Activated CD4-positive, alpha-beta T cell treated with anti-CD3 and anti-CD28 coated beads for 36 hours (primary cell): ENCODE measurements around the gene DSCAM. TPM values are rescaled to one million over a fixed set of nuclear protein-coding genes. Genes with fewer than 3 reads are reported as not detected.
"Not testable (repeated sequence)": the region's sequence is repeated elsewhere in the genome, so short reads cannot be mapped to it uniquely, and the experiment has no call there.

Experiments
- ATAC-seq: fragments of 200-7000 bp; cut with Tn5 transposase; one replicate; pipeline ENCODE4 v1.10.0; 2021; ENCODE audit warnings: mild to moderate bottlenecking, moderate library complexity
- CTCF ChIA-PET: fragments of 350-600 bp; sonication (Branson Sonifier 250); formaldehyde crosslinking; loops from one replicate; lab custom pipeline; 2021; ENCODE audit warnings: antibody characterized with exemption; lab: Charles Lee
- POLR2A ChIA-PET: fragments of 350-600 bp; sonication (Branson Sonifier 250); formaldehyde crosslinking; loops from one replicate; lab custom pipeline; 2021; ENCODE audit warnings: antibody characterized with exemption, inconsistent platforms; lab: Charles Lee
- DNase-seq: peaks from one replicate; pipeline ENCODE4 v3.0.0-alpha.2; 2020
- H3K27ac Mint-ChIP-seq: one replicate; pipeline ENCODE4 v1.8.0; 2021; ENCODE audit warnings: mixed read lengths
- H3K27me3 Mint-ChIP-seq: one replicate; pipeline ENCODE4 v1.8.0; 2021; ENCODE audit warnings: mixed read lengths
- H3K36me3 Mint-ChIP-seq: one replicate; pipeline ENCODE4 v1.8.0; 2021; ENCODE audit warnings: low read depth, mixed read lengths
- H3K4me1 Mint-ChIP-seq: one replicate; pipeline ENCODE4 v1.8.0; 2021; ENCODE audit warnings: mixed read lengths
- H3K4me3 Mint-ChIP-seq: one replicate; pipeline ENCODE4 v1.8.0; 2021; ENCODE audit warnings: mild to moderate bottlenecking, moderate library complexity, mixed read lengths
- H3K9me3 Mint-ChIP-seq: one replicate; pipeline ENCODE4 v1.8.0; 2021; ENCODE audit warnings: low read depth, mixed read lengths
- intact Hi-C, 2 experiments: fragments of 100-400 bp; cut with DNase I in 1 of 2; cut with micrococcal nuclease in 1 of 2; formaldehyde crosslinking; loops; one replicate each; pipeline versions ENCODE4 v1.14.2 to v1.15.1; 2022 to 2024; cut with DNase I, micrococcal nuclease
- total RNA-seq, 2 experiments: library from RNA; stranded (reverse); gene quantifications; one replicate each; pipeline ENCODE4 v1.2.3, GENCODE V29; 2021

Gene DSCAM
- not detected for total RNA-seq

DNA sequence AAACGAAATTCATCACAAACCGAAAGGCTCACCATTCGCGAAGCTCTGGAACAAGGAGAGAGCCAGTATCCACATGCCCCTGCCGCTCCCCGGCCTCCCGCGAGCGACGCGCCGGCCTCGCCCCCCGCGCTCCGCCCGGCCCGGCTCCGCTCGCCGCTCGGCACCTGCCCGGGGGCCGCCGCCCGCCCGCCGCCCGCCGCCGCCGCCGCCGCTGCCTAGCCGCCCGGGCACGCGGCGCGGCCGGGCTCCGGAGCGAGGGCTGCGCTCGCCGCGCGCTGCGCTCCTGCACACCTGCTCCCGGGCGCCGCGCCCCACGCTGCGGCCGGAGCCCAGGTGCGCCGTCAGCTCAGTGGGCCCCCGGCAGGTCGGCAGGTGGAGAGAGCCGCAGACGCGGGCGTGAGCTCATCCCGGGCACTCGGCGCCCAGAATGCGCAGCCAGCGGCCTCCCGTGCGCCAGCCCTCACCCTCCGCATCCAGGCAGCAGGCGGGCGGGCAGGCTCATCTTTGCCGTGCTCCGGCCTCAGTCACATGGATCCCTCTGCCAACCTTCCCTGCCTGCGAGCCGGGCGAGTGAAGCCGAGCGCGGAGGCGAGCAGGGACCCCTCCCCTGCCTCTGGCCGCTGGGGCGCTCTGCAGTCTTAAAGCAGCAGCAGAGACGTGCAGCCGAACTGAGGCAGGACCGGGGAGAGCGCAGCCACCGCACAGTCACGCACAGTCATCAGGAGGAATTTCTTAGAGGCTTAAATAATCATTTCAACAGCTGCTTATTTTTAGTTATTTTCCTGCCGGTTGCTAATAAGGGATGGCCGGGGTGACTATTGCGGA, at the start of gene DSCAM:
TSS of gene DSCAM (minus strand) at position 572 of the 825 bp plus-strand sequence. CDS start at position 75, 497 bp downstream.
- no peak within 1 kb of the TSS for H3K4me3 Mint-ChIP-seq
- ChIA-PET CTCF (no interaction called here), POLR2A (no interaction called here)
- no peaks in the 10 kb centered on the region for H3K36me3 Mint-ChIP-seq
- no peak within 1 kb of the TSS for H3K27ac Mint-ChIP-seq
- H3K9me3 Mint-ChIP-seq: no peaks in the 10 kb centered on the region
- peaks cover 40% of the 10 kb centered on the region for H3K27me3 Mint-ChIP-seq
- DNase-seq (no peak), ATAC-seq (no peak)
- intact Hi-C loops: no loop called here
- peaks cover 1% of the 10 kb centered on the region for H3K4me1 Mint-ChIP-seq

DNA sequence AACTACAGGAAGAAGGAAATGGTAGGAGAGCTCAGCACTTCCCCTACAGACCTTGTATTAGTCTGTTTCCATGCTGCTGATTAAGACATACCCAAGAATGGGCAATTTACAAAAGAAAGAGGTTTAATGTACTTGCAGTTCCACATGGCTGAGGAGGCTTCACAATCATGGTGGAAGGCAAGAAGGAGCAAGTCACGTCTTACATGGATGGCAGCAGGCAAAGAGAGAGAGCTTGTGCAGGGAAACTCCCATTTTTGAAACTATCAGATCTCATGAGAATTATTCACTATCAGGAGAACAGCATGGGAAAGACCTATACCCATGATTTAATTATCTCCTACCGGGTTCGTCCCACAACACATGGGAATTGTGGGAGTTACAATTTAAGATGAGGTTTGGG, 48.7 kb upstream of the DSCAM start:
- ATAC-seq, H3K36me3 Mint-ChIP-seq, H3K4me3 Mint-ChIP-seq, POLR2A ChIA-PET, DNase-seq, H3K27me3 Mint-ChIP-seq, H3K4me1 Mint-ChIP-seq, intact Hi-C loops, CTCF ChIA-PET, H3K27ac Mint-ChIP-seq: not testable (repeated sequence)
- peaks cover 19% of the 10 kb centered on the region for H3K9me3 Mint-ChIP-seq

- H3K36me3 Mint-ChIP-seq: no peaks in the 10 kb centered on the region
- ATAC-seq (no peak), DNase-seq (no peak)
- no peaks in the 10 kb centered on the region for H3K4me1 Mint-ChIP-seq
- CTCF ChIA-PET: interaction anchor here (0.8 kb wide), 1 partner anchor 287 kb away, joined by 3 read pairs; no protein-coding TSS in a partner anchor
- H3K9me3 Mint-ChIP-seq: peaks cover 1% of the 10 kb centered on the region
- POLR2A ChIA-PET: no interaction called here
- intact Hi-C loops: no loop called here
- no peak overlapping the region for H3K4me3 Mint-ChIP-seq
- no peak overlapping the region for H3K27ac Mint-ChIP-seq
- peaks cover 3% of the 10 kb centered on the region for H3K27me3 Mint-ChIP-seq
These were observed 40.0 kb upstream of the DSCAM start for GRCh38 chr21:40886931-40887330.

DNA sequence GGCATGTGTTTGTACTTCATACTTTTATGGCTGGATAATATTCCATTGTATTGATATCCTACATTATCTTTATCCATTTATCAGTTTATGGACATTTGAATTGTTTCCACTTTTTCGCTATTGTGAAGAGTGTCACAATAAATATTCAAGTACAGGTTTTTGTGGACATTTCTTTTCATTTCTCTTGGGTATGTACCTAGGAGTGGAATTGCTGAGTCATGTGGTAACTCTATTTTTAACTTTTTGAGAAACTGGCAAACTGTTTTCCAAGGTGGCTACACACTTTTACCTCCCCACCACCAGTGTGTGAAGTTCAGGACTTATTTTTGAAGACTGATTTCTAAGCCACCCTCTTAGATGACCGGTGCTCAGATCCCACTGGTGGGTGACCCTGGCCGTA, 39.0 kb upstream of the DSCAM start:
- Mint-ChIP-seq H3K27me3 (peaks cover 3% of the 10 kb centered on the region), H3K4me3 (no peak overlapping the region), H3K27ac (no peak overlapping the region), H3K36me3 (no peaks in the 10 kb centered on the region), H3K4me1 (no peaks in the 10 kb centered on the region), H3K9me3 (peaks cover 1% of the 10 kb centered on the region)
- ChIA-PET CTCF (interaction anchor here (0.7 kb wide), 1 partner anchor 117 kb away, joined by 4 read pairs; no protein-coding TSS in a partner anchor), POLR2A (no interaction called here)
- DNase-seq (no peak), ATAC-seq (no peak)
- intact Hi-C loops: no loop called here

DNA sequence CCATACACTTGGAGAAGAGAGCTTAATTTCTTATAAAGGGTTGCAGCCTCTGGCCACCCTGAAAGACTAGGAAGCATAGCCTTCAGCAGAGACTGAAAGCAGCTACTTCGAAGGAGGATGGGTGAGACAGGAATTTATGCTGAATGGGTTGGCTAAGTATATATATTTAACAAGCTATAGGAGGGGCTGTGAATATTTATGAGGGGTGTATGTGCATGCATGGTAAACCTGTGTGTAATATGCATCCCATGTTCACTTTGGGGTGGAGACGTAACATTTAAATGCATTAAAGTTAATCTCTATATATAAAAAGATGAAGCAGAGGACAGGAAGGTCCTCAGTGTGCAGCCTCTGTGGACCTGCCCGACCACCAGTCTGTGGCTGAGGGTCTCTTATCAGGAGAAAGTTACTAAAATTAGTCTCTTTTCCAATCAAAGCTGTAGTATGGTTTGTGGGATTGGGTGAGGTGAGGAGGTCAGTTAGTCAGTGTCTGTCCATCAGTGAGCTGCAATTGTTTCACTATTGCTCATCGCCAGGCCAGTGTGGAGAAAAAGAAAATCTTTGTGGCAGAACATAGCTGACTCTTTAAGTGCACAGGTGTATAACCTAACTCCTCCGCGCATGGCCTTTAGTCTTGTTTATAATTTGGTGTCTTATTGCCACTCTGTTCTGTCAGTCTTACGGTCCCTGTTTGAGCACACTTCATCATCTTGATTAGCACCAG, 35.4 kb upstream of the DSCAM start:
- Mint-ChIP-seq H3K9me3 (peaks cover 1% of the 10 kb centered on the region), H3K4me3 (no peak overlapping the region), H3K27ac (no peak overlapping the region), H3K36me3 (no peaks in the 10 kb centered on the region), H3K27me3 (peaks cover 3% of the 10 kb centered on the region), H3K4me1 (no peaks in the 10 kb centered on the region)
- ChIA-PET POLR2A (no interaction called here), CTCF (no interaction called here)
- DNase-seq (no peak), ATAC-seq (no peak)
- intact Hi-C loops: no loop called here

DNA sequence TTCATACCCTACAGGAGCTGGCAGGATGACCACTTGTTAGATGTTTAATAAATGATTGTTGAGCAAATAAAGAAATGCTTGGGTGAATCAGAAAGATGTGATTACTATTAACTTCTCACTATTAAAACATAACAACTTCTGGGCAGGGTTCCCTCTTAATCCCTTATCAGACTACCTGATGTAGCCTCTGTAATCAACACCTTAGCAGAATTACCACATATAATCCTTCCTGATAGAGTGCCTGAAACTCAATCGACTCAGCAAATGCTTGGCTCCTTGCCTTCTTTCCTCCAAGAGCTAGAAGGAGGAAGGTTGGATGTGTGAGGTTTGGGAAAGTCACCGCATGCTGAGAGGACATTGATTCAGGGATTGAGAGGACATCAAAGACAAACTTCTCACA, 34.8 kb upstream of the DSCAM start:
- DNase-seq (no peak), ATAC-seq (no peak)
- Mint-ChIP-seq H3K27me3 (peaks cover 3% of the 10 kb centered on the region), H3K36me3 (no peaks in the 10 kb centered on the region), H3K27ac (no peak overlapping the region), H3K4me1 (no peaks in the 10 kb centered on the region), H3K4me3 (no peak overlapping the region), H3K9me3 (peaks cover 1% of the 10 kb centered on the region)
- ChIA-PET POLR2A (no interaction called here), CTCF (no interaction called here)
- intact Hi-C loops: no loop called here

GRCh38 chr21:40871099-40871498, 24.1 kb upstream of the DSCAM start:
- Mint-ChIP-seq H3K27ac (no peak overlapping the region), H3K4me3 (no peak overlapping the region), H3K36me3 (peaks cover 2% of the 10 kb centered on the region), H3K27me3 (no peaks in the 10 kb centered on the region), H3K4me1 (no peaks in the 10 kb centered on the region), H3K9me3 (peaks cover 4% of the 10 kb centered on the region)
- no peak for DNase-seq
- ChIA-PET POLR2A (no interaction called here), CTCF (no interaction called here)
- intact Hi-C loops: no loop called here
- ATAC-seq: no peak

- ChIA-PET POLR2A (no interaction called here), CTCF (no interaction called here)
- H3K36me3 Mint-ChIP-seq: no peaks in the 10 kb centered on the region
These were observed 16.9 kb upstream of the DSCAM start for GRCh38 chr21:40863839-40864238.

DNA sequence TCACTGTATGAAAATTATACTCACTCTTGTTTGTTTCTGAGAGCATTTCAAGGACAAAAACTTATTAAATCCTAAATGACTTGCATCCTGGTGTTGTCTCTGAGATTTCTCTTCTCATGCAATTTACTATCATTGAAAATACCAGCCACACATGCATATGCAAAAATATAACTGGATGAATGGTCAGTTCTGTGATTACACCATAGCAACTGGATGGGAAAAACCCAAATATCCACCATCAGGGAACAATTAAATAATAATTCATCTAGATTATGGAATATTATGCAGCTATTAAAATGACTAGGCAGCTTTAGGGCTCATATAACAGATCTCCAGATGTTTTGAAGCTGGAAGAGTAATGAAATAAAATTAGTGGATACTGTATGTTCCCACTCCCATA, 11.6 kb upstream of the DSCAM start:
- CTCF ChIA-PET: no interaction called here
- Mint-ChIP-seq H3K9me3 (no peaks in the 10 kb centered on the region), H3K4me3 (no peak overlapping the region), H3K27me3 (peaks cover 10% of the 10 kb centered on the region), H3K27ac (no peak overlapping the region), H3K36me3 (no peaks in the 10 kb centered on the region), H3K4me1 (no peaks in the 10 kb centered on the region)
- ATAC-seq: no peak
- no peak for DNase-seq
- intact Hi-C loops: no loop called here
- POLR2A ChIA-PET: no interaction called here

More at GRCh38 chr21:40863839-40864238, 16.9 kb upstream of the DSCAM start:
- intact Hi-C loops: no loop called here
- Mint-ChIP-seq H3K4me1 (no peaks in the 10 kb centered on the region), H3K27me3 (peaks cover 2% of the 10 kb centered on the region), H3K9me3 (no peaks in the 10 kb centered on the region), H3K27ac (no peak overlapping the region), H3K4me3 (no peak overlapping the region)
- DNase-seq (no peak), ATAC-seq (no peak)

- no peaks in the 10 kb centered on the region for H3K4me1 Mint-ChIP-seq
- intact Hi-C loops: no loop called here
- ChIA-PET CTCF (no interaction called here), POLR2A (no interaction called here)
- H3K27ac Mint-ChIP-seq: no peak overlapping the region
- DNase-seq (no peak), ATAC-seq (no peak)
- no peak overlapping the region for H3K4me3 Mint-ChIP-seq
- H3K36me3 Mint-ChIP-seq: no peaks in the 10 kb centered on the region
- H3K27me3 Mint-ChIP-seq: peaks cover 14% of the 10 kb centered on the region
- no peaks in the 10 kb centered on the region for H3K9me3 Mint-ChIP-seq
These were observed 7.2 kb upstream of the DSCAM start for GRCh38 chr21:40853956-40854688.

GRCh38 chr21:40852563-40852962, 5.6 kb upstream of the DSCAM start:
- Mint-ChIP-seq H3K4me3 (no peak overlapping the region), H3K4me1 (no peaks in the 10 kb centered on the region), H3K9me3 (no peaks in the 10 kb centered on the region), H3K27me3 (peaks cover 20% of the 10 kb centered on the region), H3K36me3 (no peaks in the 10 kb centered on the region), H3K27ac (no peak overlapping the region)
- CTCF ChIA-PET: no interaction called here
- intact Hi-C loops: no loop called here
- POLR2A ChIA-PET: no interaction called here
- no peak for DNase-seq
- no peak for ATAC-seq
